ENCODE measurements around the gene PRLH. TPM values are rescaled to one million over a fixed set of nuclear protein-coding genes. Genes with fewer than 3 reads are reported as not detected.
"Not testable (repeated sequence)": the region's sequence is repeated elsewhere in the genome, so short reads cannot be mapped to it uniquely, and the experiment has no call there.

Gene PRLH
- total RNA-seq, 1 experiment from 2014 or later, result not detected

- DNase-seq (ENCODE audit: low read depth, low spot score), result no peak
- in situ Hi-C loops (cut with HindIII; ENCODE audit: low pct_unique_long_range_greater_than_20kb, low sequenced_read_pairs), result no loop called here
These were observed 38.0 kb downstream of the PRLH start for GRCh38 chr2:237604391-237604790.

- in situ Hi-C loops (cut with HindIII; ENCODE audit: low pct_unique_long_range_greater_than_20kb, low sequenced_read_pairs), result no loop called here
- peak; percentile 65 for DNase-seq (ENCODE audit: low read depth, low spot score)
These were observed 38.6 kb downstream of the PRLH start for GRCh38 chr2:237604960-237605359.

GRCh38 chr2:237606522-237606921 lies 40.1 kb downstream of the PRLH start:
- DNase-seq (ENCODE audit: low read depth, low spot score); in situ Hi-C loops (cut with HindIII; ENCODE audit: low pct_unique_long_range_greater_than_20kb, low sequenced_read_pairs): not testable (repeated sequence)

GRCh38 chr2:237612527-237613357 lies 46.4 kb downstream of the PRLH start:
- in situ Hi-C loops (cut with HindIII; ENCODE audit: low pct_unique_long_range_greater_than_20kb, low sequenced_read_pairs), result no loop called here
- no peak for DNase-seq (ENCODE audit: low read depth, low spot score)

GRCh38 chr2:237613679-237614078 lies 47.3 kb downstream of the PRLH start:
- no peak for DNase-seq (ENCODE audit: low read depth, low spot score)
- in situ Hi-C loops (cut with HindIII; ENCODE audit: low pct_unique_long_range_greater_than_20kb, low sequenced_read_pairs), result no loop called here

- in situ Hi-C loops (cut with HindIII; ENCODE audit: low pct_unique_long_range_greater_than_20kb, low sequenced_read_pairs), result no loop called here
- no peak for DNase-seq (ENCODE audit: low read depth, low spot score)
These were observed 47.9 kb downstream of the PRLH start for GRCh38 chr2:237614151-237614720.

GRCh38 chr2:237615631-237616249 lies 49.4 kb downstream of the PRLH start:
- no peak for DNase-seq (ENCODE audit: low read depth, low spot score)
- in situ Hi-C loops (cut with HindIII; ENCODE audit: low pct_unique_long_range_greater_than_20kb, low sequenced_read_pairs), result no loop called here

GRCh38 chr2:237616373-237616733 lies 50.0 kb downstream of the PRLH start:
- in situ Hi-C loops (cut with HindIII; ENCODE audit: low pct_unique_long_range_greater_than_20kb, low sequenced_read_pairs), result no loop called here
- DNase-seq (ENCODE audit: low read depth, low spot score), result no peak

Small RNAs within 50 kb of the gene (small RNA-seq; reads per million reads assigned to genes)
- gene RNU6-1140P, result 0.02 to 0.43 reads per million in 2 experiments

Other genes starting within 250 kb of the PRLH start
- gene COL6A3, start 152.4 kb upstream of the PRLH start, total RNA-seq (2014; rRNA removed; shearing (Covaris generic)), result 0.05 and 0.11 TPM in 2 replicates
- 82.9 and 92.8 TPM in 2 replicates for gene MLPH, start 79.3 kb upstream of the PRLH start, total RNA-seq (2014; rRNA removed; shearing (Covaris generic))
- 82.8 and 92.0 TPM in 2 replicates for gene RAB17, start 24.2 kb downstream of the PRLH start, total RNA-seq (2014; rRNA removed; shearing (Covaris generic))
- gene LRRFIP1, start 61.0 kb downstream of the PRLH start, total RNA-seq (2014; rRNA removed; shearing (Covaris generic)), result 38.1 and 47.3 TPM in 2 replicates
- gene RBM44, start 232.2 kb downstream of the PRLH start, total RNA-seq (2014; rRNA removed; shearing (Covaris generic)), result 0.29 and 0.45 TPM in 2 replicates